AG04449 (cell line): ENCODE results near the gene TRDN.
"Not testable (repeated sequence)": the region's sequence is repeated elsewhere in the genome, so short reads cannot be mapped to it uniquely, and the experiment has no call there.

Source experiments
- CTCF ChIA-PET: fragments of 350-600 bp; formaldehyde crosslinking; extraction: SDS; loops from one replicate; lab custom pipeline; 2021; ENCODE audit warnings: antibody characterized with exemption; lab: Yijun Ruan, JAX
- POLR2A ChIA-PET: fragments of 400-600, 350-600 bp; formaldehyde crosslinking; extraction: SDS; loops from one replicate; lab custom pipeline; 2020; ENCODE audit warnings: antibody characterized with exemption, inconsistent platforms; lab: Yijun Ruan, JAX
- DNase-seq: peaks from one replicate; pipeline ENCODE4 v3.0.0-alpha.2; 2010; ENCODE audit warnings: low read depth, low spot score
- H3K4me3 ChIP-seq: 2 replicates; pipeline ENCODE4 v1.5.1; 2011; ENCODE audit warnings: low read depth, mild to moderate bottlenecking, control low read depth, low read length
- TF ChIP-seq, protein P1 (sequence below): IDR thresholded peaks from one replicate; pipeline ENCODE4 v1.5.1; 2011; ENCODE audit warnings: mild to moderate bottlenecking, moderate library complexity, low read length, control low read depth, inconsistent platforms; ENCODE audit not compliant: insufficient read depth; ENCODE audit errors: missing control alignments

Gene TRDN

DNA sequence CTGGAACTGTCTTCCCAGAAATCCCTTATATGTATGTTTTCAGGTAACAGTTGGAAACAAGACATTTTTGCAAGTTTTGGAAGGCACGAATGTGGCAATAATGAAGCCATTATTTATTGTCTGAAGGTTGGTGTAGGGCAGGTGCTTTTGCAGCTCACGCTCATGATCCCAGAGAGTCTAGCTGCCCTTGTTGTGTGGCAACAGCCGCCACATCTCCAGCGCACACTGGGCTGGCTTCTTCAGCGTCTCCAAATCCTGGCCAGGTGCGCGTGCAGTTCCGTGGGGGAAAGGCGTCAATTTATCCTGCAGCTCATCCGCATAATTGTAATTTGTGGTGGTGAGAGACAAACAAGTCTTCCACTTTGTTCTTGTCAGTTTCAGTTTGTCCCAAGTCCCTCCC is 71.2 kb downstream of the TRDN start:
- DNase-seq = no peak
- TF ChIP-seq, protein P1, sequence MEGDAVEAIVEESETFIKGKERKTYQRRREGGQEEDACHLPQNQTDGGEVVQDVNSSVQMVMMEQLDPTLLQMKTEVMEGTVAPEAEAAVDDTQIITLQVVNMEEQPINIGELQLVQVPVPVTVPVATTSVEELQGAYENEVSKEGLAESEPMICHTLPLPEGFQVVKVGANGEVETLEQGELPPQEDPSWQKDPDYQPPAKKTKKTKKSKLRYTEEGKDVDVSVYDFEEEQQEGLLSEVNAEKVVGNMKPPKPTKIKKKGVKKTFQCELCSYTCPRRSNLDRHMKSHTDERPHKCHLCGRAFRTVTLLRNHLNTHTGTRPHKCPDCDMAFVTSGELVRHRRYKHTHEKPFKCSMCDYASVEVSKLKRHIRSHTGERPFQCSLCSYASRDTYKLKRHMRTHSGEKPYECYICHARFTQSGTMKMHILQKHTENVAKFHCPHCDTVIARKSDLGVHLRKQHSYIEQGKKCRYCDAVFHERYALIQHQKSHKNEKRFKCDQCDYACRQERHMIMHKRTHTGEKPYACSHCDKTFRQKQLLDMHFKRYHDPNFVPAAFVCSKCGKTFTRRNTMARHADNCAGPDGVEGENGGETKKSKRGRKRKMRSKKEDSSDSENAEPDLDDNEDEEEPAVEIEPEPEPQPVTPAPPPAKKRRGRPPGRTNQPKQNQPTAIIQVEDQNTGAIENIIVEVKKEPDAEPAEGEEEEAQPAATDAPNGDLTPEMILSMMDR = no peak
- ChIA-PET CTCF (no interaction called here), POLR2A (no interaction called here)
- H3K4me3 ChIP-seq = no peak overlapping the region

DNA sequence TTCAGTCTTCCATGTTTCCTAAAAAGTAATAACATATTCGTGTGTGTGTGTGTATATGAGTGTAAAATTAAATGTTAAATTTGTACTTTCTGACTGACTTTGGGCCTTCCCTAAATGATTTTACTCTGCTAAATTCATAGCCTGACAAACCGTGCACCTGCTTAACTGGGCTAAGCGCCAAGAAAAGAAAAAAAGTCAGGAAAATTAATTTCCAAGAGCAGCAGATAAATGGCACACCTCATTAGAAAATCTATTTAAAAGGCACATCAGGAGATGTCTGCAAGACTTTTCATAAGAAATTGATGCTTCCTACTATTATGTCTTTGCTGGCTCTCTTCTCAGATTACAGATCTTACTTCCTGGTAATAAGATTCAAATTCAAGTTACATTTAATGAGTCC is 72.4 kb downstream of the TRDN start:
- DNase-seq = no peak
- TF ChIP-seq, protein P1 = no peak
- no peak overlapping the region for H3K4me3 ChIP-seq
- ChIA-PET CTCF (no interaction called here), POLR2A (no interaction called here)

GRCh38 chr6:123562677-123563076 is 74.1 kb downstream of the TRDN start:
- no peak for DNase-seq
- TF ChIP-seq, protein P1 = no peak
- ChIA-PET POLR2A (no interaction called here), CTCF (no interaction called here)
- no peak overlapping the region for H3K4me3 ChIP-seq

- H3K4me3 ChIP-seq = no peak overlapping the region
- ChIA-PET CTCF (no interaction called here), POLR2A (no interaction called here)
- TF ChIP-seq, protein P1 = no peak
- no peak for DNase-seq
Observed at GRCh38 chr6:123562264-123562663, 74.5 kb downstream of the TRDN start.

GRCh38 chr6:123559816-123560215 is 76.9 kb downstream of the TRDN start:
- CTCF ChIA-PET, POLR2A ChIA-PET, DNase-seq, H3K4me3 ChIP-seq: not testable (repeated sequence)

DNA sequence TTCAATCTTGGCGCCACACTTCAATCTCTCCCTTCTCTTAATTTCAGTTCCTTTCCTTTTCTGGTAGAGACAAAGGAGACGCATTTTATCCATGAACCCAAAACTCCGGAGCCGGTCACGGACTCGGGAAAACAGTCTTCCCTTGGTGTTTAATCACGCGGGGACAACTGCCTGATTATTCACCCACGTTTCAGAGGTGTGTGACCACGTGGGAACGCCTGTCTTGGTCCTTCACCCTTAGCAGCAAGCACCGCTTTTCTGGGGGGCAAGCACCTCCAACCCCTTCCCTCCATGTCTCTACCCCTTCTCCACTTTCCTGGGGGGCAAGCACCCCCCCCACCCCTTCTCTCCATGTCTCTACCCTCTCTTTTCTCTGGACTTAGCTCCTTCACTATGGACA is 79.3 kb downstream of the TRDN start:
- POLR2A ChIA-PET, CTCF ChIA-PET: not testable (repeated sequence)

GRCh38 chr6:123551939-123552707 is 84.6 kb downstream of the TRDN start:
- ChIA-PET POLR2A (no interaction called here), CTCF (no interaction called here)
- TF ChIP-seq, protein P1 = no peak
- DNase-seq = no peak
- no peak overlapping the region for H3K4me3 ChIP-seq

More for the DNA sequence above, 79.3 kb downstream of the TRDN start:
- not testable (repeated sequence) for DNase-seq, H3K4me3 ChIP-seq
